ENCODE measurements around the gene ITCH.

ITCH gene

GRCh38 chr20:34549291-34549928 lies 186.3 kb downstream of the ITCH start:
- Histone ChIP-seq H3K18ac (ENCODE audit: low read length) (no peak overlapping the region), H2AK5ac (ENCODE audit: low read length) (no peak overlapping the region), H3K36me3 (ENCODE audit: control insufficient read depth in 1 of 2, insufficient read depth in 2 of 2, low read length in 2 of 2) (no peaks in the 10 kb centered on the region), H3K79me2 (ENCODE audit: control insufficient read depth, insufficient read depth, low read length, poor library complexity) (no peaks in the 10 kb centered on the region), H3K27me3 (ENCODE audit: insufficient read depth, low read length) (no peaks in the 10 kb centered on the region), H3K79me1 (ENCODE audit: low read length) (peaks cover 2% of the 10 kb centered on the region), H2BK120ac (ENCODE audit: insufficient read depth, low read length, poor library complexity) (no peak overlapping the region), H2AFZ (ENCODE audit: insufficient read depth, low read length, poor library complexity) (no peak overlapping the region), H4K91ac (ENCODE audit: low read depth, low read length) (no peak overlapping the region), H3K27ac (ENCODE audit: low read depth, low read length) (no peak overlapping the region), H2BK12ac (ENCODE audit: low read length) (no peak overlapping the region), H3K9ac (ENCODE audit: low read length) (no peak overlapping the region), H3K14ac (ENCODE audit: low read length) (no peak overlapping the region), H4K8ac (ENCODE audit: low read depth, low read length) (no peak overlapping the region), H3K4ac (ENCODE audit: low read depth, low read length) (no peak overlapping the region), H3K9me3 (ENCODE audit: insufficient read depth, low read depth, low read length) (no peaks in the 10 kb centered on the region), H3K4me3 (ENCODE audit: low read depth, low read length) (no peak overlapping the region), H2BK5ac (ENCODE audit: low read depth, low read length, poor library complexity) (no peak overlapping the region), H3K4me2 (ENCODE audit: low read length) (no peak overlapping the region), H3K23ac (ENCODE audit: low read length) (no peak overlapping the region), H3K4me1 (ENCODE audit: control insufficient read depth in 1 of 2, insufficient read depth in 2 of 2, low read length in 2 of 2) (peaks cover 5 to 8% of the 10 kb centered on the region in 2 experiments), H4K12ac (ENCODE audit: low read depth, low read length) (no peak overlapping the region)
- peak; percentile 37 to 67 for DNase-seq
- WGBS (ENCODE audit: extremely low coverage, insufficient coverage, insufficient read length), result no CpG with 5 or more reads among the region's 20 CpGs

- Histone ChIP-seq H2BK120ac (ENCODE audit: insufficient read depth, low read length, poor library complexity) (no peak overlapping the region), H3K18ac (ENCODE audit: low read length) (no peak overlapping the region), H3K9me3 (ENCODE audit: insufficient read depth, low read depth, low read length) (no peaks in the 10 kb centered on the region), H2BK5ac (ENCODE audit: low read depth, low read length, poor library complexity) (no peak overlapping the region), H3K23ac (ENCODE audit: low read length) (no peak overlapping the region), H3K9ac (ENCODE audit: low read length) (peak overlapping the region; percentile 0), H2BK12ac (ENCODE audit: low read length) (no peak overlapping the region), H4K91ac (ENCODE audit: low read depth, low read length) (no peak overlapping the region), H3K27ac (ENCODE audit: low read depth, low read length) (no peak overlapping the region), H2AK5ac (ENCODE audit: low read length) (no peak overlapping the region), H3K36me3 (ENCODE audit: control insufficient read depth in 1 of 2, insufficient read depth in 2 of 2, low read length in 2 of 2) (no peaks in the 10 kb centered on the region), H3K4ac (ENCODE audit: low read depth, low read length) (no peak overlapping the region), H3K79me1 (ENCODE audit: low read length) (peaks cover 2% of the 10 kb centered on the region), H2AFZ (ENCODE audit: insufficient read depth, low read length, poor library complexity) (no peak overlapping the region), H3K4me2 (ENCODE audit: low read length) (no peak overlapping the region), H3K4me3 (ENCODE audit: low read depth, low read length) (no peak overlapping the region), H4K8ac (ENCODE audit: low read depth, low read length) (no peak overlapping the region), H3K27me3 (ENCODE audit: insufficient read depth, low read length) (no peaks in the 10 kb centered on the region), H3K79me2 (ENCODE audit: control insufficient read depth, insufficient read depth, low read length, poor library complexity) (no peaks in the 10 kb centered on the region), H3K14ac (ENCODE audit: low read length) (no peak overlapping the region), H3K4me1 (ENCODE audit: control insufficient read depth in 1 of 2, insufficient read depth in 2 of 2, low read length in 2 of 2) (peaks cover 5 to 8% of the 10 kb centered on the region in 2 experiments), H4K12ac (ENCODE audit: low read depth, low read length) (no peak overlapping the region)
- DNase-seq, result no peak
- WGBS (ENCODE audit: extremely low coverage, insufficient coverage, insufficient read length), result no CpG with 5 or more reads among the region's 13 CpGs
Observed at GRCh38 chr20:34549929-34550305, 186.8 kb downstream of the ITCH start.

- Histone ChIP-seq H3K23ac (ENCODE audit: low read length) (no peak overlapping the region), H3K4me3 (ENCODE audit: low read depth, low read length) (no peak overlapping the region), H3K4ac (ENCODE audit: low read depth, low read length) (no peak overlapping the region), H2BK120ac (ENCODE audit: insufficient read depth, low read length, poor library complexity) (no peak overlapping the region), H3K27me3 (ENCODE audit: insufficient read depth, low read length) (no peaks in the 10 kb centered on the region), H3K27ac (ENCODE audit: low read depth, low read length) (no peak overlapping the region), H3K4me2 (ENCODE audit: low read length) (no peak overlapping the region), H2BK5ac (ENCODE audit: low read depth, low read length, poor library complexity) (no peak overlapping the region), H2BK12ac (ENCODE audit: low read length) (no peak overlapping the region), H2AK5ac (ENCODE audit: low read length) (no peak overlapping the region), H3K18ac (ENCODE audit: low read length) (no peak overlapping the region), H3K79me2 (ENCODE audit: control insufficient read depth, insufficient read depth, low read length, poor library complexity) (no peaks in the 10 kb centered on the region), H3K9me3 (ENCODE audit: insufficient read depth, low read depth, low read length) (no peaks in the 10 kb centered on the region), H4K12ac (ENCODE audit: low read depth, low read length) (no peak overlapping the region), H3K14ac (ENCODE audit: low read length) (no peak overlapping the region), H3K4me1 (ENCODE audit: control insufficient read depth in 1 of 2, insufficient read depth in 2 of 2, low read length in 2 of 2) (peaks cover 5 to 8% of the 10 kb centered on the region in 2 experiments), H2AFZ (ENCODE audit: insufficient read depth, low read length, poor library complexity) (no peak overlapping the region), H4K8ac (ENCODE audit: low read depth, low read length) (no peak overlapping the region), H4K91ac (ENCODE audit: low read depth, low read length) (no peak overlapping the region), H3K79me1 (ENCODE audit: low read length) (peaks cover 2% of the 10 kb centered on the region), H3K36me3 (ENCODE audit: control insufficient read depth in 1 of 2, insufficient read depth in 2 of 2, low read length in 2 of 2) (no peaks in the 10 kb centered on the region), H3K9ac (ENCODE audit: low read length) (no peak overlapping the region)
- DNase-seq, result no peak
- no CpG with 5 or more reads among the region's 6 CpGs for WGBS (ENCODE audit: extremely low coverage, insufficient coverage, insufficient read length)
Observed at GRCh38 chr20:34552569-34552968, 189.5 kb downstream of the ITCH start.

GRCh38 chr20:34553366-34553867 lies 190.3 kb downstream of the ITCH start:
- DNase-seq, result no peak
- Histone ChIP-seq H2AFZ (ENCODE audit: insufficient read depth, low read length, poor library complexity) (no peak overlapping the region), H2AK5ac (ENCODE audit: low read length) (no peak overlapping the region), H4K91ac (ENCODE audit: low read depth, low read length) (no peak overlapping the region), H3K4me3 (ENCODE audit: low read depth, low read length) (no peak overlapping the region), H4K12ac (ENCODE audit: low read depth, low read length) (no peak overlapping the region), H3K36me3 (ENCODE audit: control insufficient read depth in 1 of 2, insufficient read depth in 2 of 2, low read length in 2 of 2) (no peaks in the 10 kb centered on the region), H3K27me3 (ENCODE audit: insufficient read depth, low read length) (no peaks in the 10 kb centered on the region), H3K79me2 (ENCODE audit: control insufficient read depth, insufficient read depth, low read length, poor library complexity) (no peaks in the 10 kb centered on the region), H3K4me1 (ENCODE audit: control insufficient read depth in 1 of 2, insufficient read depth in 2 of 2, low read length in 2 of 2) (peaks cover 5 to 8% of the 10 kb centered on the region in 2 experiments), H2BK120ac (ENCODE audit: insufficient read depth, low read length, poor library complexity) (no peak overlapping the region), H3K23ac (ENCODE audit: low read length) (no peak overlapping the region), H3K4ac (ENCODE audit: low read depth, low read length) (no peak overlapping the region), H3K27ac (ENCODE audit: low read depth, low read length) (no peak overlapping the region), H3K18ac (ENCODE audit: low read length) (no peak overlapping the region), H3K14ac (ENCODE audit: low read length) (no peak overlapping the region), H2BK5ac (ENCODE audit: low read depth, low read length, poor library complexity) (no peak overlapping the region), H3K79me1 (ENCODE audit: low read length) (peaks cover 4% of the 10 kb centered on the region), H3K9me3 (ENCODE audit: insufficient read depth, low read depth, low read length) (no peaks in the 10 kb centered on the region), H3K4me2 (ENCODE audit: low read length) (no peak overlapping the region), H3K9ac (ENCODE audit: low read length) (no peak overlapping the region), H4K8ac (ENCODE audit: low read depth, low read length) (no peak overlapping the region), H2BK12ac (ENCODE audit: low read length) (no peak overlapping the region)
- no CpG with 5 or more reads among the region's 4 CpGs for WGBS (ENCODE audit: extremely low coverage, insufficient coverage, insufficient read length)
